Fibroblast of skin of left quadriceps (primary cell): ENCODE results near the gene PIK3CA.
A peak's percentile ranks its signal among the peaks of the same experiment; 100 is the strongest.
"Not testable (repeated sequence)": the region's sequence is repeated elsewhere in the genome, so short reads cannot be mapped to it uniquely, and the experiment has no call there.

Experiments used
- DNase-seq, 2 experiments: peaks; one replicate each; pipeline ENCODE4 v3.0.0-alpha.2; 2013; ENCODE audit warnings: low read depth in 2 of 2

PIK3CA gene

DNA sequence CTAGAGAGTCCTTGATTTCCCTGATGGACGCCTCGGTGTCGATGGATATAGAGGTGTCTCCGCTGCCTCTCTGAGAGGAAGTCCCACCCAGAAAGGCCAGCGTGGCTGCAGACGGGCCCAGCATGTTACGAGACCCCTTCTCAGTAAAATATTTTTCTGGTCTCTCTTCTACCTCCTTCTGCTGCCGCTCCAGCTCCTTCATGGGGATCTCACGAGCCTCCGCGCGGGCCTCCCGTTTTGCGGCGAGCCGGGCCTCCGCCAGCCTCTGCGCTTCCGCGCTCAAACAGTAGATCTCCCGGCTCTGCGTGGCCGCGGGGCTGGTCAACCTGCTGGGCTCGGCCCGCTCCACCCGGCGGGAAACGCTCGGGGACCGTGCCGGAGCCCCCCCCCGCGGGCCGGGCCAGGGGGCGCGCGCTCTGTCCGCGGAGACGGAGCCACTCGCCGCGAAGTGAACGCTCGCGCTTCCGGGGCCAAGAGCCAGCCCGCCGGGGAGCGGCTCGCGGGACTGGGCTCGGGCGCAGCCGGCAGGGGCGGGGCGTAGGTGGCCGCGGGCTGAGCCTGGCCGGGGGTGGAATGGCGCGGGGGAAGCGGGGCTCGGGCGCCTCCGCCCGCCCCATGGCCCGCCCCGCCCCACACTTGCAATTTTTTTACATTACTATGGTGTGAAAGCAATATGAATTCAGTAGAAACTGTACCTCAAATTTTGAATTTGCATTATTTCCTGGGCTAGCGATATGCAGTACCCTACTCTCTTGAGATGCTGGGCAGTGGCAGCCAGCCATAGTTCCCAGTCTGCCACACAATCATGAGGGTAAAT lies 113.0 kb downstream of the PIK3CA start:
- peak; percentile 31 for DNase-seq

DNA sequence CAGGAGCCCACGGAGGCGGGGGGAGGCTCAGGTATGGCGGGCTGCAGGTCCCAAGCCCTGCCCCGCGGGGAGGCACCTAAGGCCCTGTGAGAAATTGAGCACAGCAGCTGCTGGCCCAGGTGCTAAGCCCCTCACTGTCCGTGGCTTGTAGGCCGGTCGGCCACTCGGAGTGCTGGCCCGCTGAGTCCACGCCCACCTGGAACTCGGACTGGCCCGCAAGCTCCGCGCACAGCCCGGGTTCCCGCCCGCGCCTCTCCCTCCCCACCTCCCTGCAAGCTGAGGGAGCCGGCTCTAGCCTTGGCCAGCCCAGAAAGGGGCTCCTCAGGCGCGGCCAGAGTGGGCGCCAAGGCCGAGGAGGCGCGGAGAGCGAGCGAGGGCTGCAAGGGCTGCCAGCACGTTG lies 115.0 kb downstream of the PIK3CA start:
- no peak for DNase-seq

DNA sequence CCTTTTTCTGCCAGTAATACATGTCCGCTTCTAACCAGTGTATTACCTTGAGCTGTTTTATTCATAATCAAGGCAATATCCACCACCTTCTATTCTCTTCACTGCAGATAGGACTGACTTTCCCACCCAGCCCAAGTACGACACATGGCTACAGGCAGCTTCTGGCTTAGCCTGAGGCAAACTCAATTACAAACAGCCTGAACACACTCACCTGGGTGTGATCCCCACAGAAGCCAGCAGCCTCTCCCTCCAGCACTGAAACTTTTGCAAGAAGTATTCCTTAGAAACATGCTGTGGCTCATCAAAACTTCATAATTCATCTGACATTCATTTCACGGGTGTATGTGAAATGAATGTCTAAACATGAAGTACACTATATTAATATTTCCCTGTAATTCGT lies 116.3 kb downstream of the PIK3CA start:
- DNase-seq, result no peak

DNA sequence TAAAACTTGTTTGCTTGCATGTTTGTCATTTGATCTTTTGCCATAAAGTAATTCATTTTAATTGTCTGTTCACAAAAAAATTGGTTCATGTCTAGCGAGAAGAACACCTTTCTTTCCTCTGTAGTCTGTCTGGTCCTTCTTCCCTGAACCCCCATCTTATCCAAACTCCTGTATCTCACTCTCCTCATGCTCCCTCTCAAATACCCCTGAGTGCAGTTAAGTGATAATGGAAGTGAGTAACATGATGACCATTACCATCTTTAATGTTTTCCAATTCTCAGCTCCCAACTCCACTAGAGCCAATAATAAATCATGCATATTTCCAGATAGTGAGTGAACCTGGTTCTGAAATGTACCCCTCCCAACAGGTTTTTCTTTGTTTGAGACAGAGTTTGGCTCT lies 116.9 kb downstream of the PIK3CA start:
- no peak for DNase-seq

DNA sequence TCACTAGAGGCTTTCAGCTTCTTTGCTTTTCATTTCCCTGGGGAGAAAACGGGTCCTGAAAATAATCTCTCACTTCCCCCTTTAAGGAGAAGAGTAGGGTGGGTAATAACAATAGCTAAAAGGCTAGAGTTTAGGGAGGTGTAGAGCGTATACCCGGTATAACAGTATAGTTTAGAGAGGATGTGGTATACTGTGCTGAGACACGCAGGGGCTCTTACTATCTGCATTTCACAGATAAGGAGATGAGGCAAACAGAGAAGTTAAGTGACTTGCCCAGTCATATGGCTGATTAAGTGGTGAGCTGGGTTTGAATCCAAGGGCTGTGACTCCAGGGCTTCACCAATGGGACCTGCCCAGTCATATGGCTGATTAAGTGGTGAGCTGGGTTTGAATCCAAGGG lies 117.7 kb downstream of the PIK3CA start:
- no peak for DNase-seq

DNA sequence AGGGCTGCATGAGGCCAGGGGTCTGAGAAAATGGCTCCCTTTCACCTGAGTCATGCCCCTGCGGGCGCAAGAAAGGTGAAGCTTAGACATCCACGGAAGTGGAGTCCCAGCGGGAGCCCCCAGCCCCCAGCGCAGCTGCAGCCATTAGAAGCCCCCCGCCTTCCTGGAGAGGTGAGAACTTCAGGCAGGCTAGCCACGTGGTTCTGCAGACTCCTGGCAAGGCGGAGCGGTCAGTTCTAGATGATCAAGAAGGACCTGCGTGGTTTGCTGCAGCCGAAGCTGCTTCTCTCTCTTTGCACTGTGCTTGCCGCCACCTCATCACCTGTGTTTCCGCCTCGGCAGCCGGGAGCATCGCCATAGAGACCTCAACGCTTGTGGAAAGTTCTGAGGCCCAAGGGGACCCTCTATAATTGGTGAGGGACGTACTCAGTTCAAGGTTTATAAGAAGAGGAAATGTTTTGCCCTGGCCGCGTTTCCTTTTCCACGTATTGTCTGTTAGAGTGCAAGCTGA lies 118.6 kb downstream of the PIK3CA start:
- no peak for DNase-seq

DNA sequence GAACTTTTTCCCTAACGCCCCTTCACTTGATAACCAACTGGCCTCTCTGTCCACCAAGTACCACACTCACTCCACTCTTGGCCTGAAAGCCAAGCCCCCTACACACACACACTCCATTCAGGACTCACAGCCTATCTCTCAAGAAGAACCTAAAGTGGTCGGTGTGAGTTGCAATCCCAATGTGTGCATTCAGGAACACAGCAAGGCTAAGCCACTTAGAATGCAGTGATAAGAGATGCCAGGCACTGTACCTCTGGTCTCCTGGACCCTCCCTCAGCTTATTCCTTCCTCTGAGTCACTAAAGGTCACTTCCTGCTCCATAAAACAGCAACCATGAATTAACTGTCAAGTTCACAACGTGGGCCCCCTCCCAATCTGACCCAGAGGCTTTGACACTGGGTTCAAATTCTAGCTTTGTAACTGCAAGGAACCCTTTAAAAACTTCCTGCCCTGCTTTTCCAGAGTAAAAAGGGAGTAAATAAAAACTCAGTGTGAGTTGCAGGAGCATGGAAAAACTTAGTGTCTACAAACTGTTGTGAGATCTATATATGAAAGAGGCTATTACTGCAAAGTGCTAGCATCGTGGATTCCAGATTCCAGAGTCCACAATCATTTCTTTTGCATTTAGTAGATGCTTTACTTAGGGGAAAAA lies 120.4 kb downstream of the PIK3CA start:
- DNase-seq, result no peak

- DNase-seq, result no peak
Observed at GRCh38 chr3:179269152-179269707, 121.1 kb downstream of the PIK3CA start.

GRCh38 chr3:179272385-179272784 lies 124.2 kb downstream of the PIK3CA start:
- no peak for DNase-seq

GRCh38 chr3:179274434-179274833 lies 126.3 kb downstream of the PIK3CA start:
- DNase-seq, result not testable (repeated sequence)

DNA sequence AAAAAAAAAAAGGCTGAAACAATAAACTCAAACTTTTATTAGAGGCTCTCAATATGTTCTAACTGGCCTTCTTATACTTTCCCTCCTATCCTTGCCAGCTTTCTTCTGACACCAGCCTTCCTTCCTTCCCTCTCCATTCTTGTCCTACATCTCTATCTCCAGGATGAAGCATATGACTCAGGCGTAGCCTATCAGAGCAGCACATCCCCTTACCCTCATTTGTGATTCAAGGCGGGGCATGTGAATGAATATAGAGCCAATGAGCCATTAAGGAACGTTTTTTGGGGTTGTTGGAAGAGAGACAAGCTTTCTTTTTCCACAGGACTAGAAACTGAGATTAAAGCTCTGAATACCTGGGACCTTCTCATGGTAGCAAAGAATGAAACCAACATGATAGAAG lies 127.8 kb downstream of the PIK3CA start:
- DNase-seq, result no peak

- no peak for DNase-seq
Observed at GRCh38 chr3:179276743-179277142, 128.6 kb downstream of the PIK3CA start.

- DNase-seq, result no peak
Observed at GRCh38 chr3:179278151-179278550, 130.0 kb downstream of the PIK3CA start.

DNA sequence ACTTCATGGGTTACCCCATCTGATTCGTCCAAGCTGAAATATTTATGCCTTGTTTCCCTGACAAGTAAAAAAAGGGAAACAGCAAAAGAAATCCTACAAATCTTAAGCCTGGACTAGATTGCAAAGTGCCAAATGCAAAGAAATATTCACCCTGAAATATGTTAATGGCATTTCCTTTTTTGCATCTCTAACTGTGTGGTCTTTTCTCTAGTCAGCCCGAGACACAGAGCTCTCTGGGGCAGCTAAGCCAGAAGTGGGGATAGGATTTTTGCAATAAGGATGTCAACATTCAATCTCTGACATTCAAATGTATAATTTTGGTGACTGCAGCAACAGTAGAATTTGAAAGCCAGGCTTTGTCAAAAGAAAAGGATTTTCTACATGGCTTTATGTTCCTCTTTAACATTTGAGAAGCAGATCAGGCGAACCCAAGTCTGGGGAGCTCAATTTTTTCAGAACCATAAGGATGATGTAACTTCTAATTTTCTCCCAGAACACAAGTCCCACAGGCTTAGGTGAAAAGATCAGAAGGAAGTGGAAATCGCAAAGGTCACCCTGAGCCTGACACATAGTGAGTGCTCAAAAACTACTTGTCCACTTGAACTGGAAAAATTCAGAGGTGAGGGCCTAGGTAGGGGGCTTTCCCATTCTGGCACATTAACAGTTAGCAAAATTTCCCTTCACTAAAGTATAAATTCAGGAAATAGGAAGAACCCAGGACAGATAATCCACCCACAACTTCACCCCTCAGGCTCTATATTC lies 131.0 kb downstream of the PIK3CA start:
- no peak for DNase-seq

GRCh38 chr3:179279837-179280236 lies 131.7 kb downstream of the PIK3CA start:
- no peak for DNase-seq

DNA sequence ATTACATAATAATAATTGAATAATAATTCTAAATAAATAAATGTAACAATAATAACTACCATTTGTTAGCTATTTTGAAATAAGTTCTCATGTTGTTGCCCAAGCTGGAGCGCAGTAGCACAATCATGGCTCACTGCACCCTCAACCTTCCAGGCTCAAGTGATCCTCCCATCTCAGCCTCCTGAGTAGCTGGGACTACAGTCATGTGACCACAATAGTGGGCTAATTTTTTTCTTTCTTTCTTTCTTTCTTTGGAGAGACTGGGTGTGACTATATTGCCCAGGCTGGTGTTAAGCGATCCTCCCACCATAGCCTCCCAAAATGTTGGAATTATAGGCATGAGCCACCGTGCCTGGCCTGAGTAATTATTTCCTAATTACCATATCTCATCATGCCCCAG lies 133.7 kb downstream of the PIK3CA start:
- no peak for DNase-seq

GRCh38 chr3:179286331-179286730 lies 138.2 kb downstream of the PIK3CA start:
- no peak for DNase-seq

DNA sequence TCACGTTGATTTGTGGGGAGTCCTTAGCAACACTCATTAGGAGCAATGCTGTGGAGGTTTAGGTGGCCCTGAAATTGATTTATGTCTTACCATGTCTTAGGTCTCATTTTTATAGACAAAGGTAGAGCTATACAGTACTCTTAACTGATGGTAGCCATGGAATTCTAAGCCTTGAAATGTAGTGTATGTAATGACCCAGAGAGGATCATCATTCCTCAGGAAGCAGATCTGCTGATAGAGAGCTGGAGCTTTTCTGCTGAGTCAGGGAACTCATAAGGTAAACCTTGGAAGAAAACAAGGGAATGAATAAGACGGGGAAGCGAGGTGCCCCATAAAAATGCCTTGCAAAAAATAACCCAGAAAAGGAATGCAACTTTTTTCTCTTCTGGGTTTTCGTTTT lies 140.7 kb downstream of the PIK3CA start:
- no peak for DNase-seq

- DNase-seq, result no peak
Observed at GRCh38 chr3:179289295-179289694, 141.1 kb downstream of the PIK3CA start.
